DMS 273 (cell line): ENCODE data around the gene KRT84.

ENCODE experiments used
- DNase-seq: peaks from one replicate; lab custom pipeline; 2025; ENCODE audit not compliant: unreplicated experiment; lab: John Stamatoyannopoulos, UW

The KRT84 gene, protein sequence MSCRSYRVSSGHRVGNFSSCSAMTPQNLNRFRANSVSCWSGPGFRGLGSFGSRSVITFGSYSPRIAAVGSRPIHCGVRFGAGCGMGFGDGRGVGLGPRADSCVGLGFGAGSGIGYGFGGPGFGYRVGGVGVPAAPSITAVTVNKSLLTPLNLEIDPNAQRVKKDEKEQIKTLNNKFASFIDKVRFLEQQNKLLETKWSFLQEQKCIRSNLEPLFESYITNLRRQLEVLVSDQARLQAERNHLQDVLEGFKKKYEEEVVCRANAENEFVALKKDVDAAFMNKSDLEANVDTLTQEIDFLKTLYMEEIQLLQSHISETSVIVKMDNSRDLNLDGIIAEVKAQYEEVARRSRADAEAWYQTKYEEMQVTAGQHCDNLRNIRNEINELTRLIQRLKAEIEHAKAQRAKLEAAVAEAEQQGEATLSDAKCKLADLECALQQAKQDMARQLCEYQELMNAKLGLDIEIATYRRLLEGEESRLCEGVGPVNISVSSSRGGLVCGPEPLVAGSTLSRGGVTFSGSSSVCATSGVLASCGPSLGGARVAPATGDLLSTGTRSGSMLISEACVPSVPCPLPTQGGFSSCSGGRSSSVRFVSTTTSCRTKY

DNA sequence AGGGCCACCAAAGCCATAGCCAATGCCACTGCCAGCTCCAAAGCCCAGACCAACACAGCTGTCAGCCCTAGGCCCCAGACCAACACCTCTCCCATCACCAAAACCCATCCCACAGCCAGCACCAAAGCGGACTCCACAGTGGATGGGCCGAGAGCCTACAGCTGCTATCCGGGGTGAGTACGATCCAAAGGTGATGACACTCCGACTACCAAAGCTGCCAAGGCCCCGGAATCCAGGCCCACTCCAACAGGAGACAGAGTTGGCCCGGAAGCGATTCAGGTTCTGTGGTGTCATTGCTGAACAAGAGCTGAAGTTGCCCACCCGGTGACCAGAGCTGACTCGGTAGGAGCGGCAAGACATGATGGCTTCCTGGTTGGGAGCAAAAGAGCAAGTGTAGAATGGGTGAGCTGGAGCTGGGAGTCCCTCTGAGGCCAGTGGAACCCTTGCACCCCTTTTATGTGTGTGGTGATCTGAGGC, at the start of gene KRT84:
Gene KRT84 (minus strand): TSS at position 427 of the 477 bp plus-strand sequence. CDS start 67 bp downstream, at position 360.
- no peak for DNase-seq

DNA sequence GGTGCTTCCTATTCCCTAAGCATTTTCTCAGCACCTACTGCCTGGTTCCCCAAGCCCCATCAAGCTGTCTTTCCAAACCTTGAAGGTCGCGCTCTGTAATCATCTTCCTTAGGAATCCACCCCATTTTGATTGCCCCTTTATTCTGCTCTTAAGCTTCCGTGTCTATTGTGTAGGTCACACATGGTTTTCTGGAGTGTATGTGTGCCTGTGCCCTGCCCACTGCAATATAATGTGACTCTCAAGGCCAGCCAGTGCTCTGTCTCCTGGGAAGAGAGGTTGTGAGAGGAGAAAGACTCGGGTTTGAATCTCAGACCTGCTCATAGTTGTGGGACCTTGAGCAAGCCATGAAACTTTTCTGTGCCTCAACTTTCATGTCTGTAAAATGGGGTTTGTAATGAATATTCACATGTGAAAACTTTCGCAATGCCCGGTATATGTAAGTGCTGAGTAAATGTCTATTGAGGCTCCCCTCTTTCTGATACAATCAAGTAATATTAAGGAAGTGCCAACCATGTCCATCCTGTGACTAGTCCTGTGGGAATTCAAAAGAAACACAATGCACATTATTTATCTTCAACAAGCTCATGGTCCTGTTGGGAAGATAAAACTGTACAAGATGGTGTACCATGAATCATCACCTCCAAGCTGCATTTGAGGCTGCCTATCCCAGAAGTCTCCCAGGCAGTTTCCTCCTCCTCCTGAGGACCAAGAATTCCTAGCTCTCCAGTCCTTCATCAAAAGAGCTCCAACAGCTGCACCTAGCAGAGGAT, 49.5 kb upstream of the KRT84 start:
- DNase-seq = no peak

DNA sequence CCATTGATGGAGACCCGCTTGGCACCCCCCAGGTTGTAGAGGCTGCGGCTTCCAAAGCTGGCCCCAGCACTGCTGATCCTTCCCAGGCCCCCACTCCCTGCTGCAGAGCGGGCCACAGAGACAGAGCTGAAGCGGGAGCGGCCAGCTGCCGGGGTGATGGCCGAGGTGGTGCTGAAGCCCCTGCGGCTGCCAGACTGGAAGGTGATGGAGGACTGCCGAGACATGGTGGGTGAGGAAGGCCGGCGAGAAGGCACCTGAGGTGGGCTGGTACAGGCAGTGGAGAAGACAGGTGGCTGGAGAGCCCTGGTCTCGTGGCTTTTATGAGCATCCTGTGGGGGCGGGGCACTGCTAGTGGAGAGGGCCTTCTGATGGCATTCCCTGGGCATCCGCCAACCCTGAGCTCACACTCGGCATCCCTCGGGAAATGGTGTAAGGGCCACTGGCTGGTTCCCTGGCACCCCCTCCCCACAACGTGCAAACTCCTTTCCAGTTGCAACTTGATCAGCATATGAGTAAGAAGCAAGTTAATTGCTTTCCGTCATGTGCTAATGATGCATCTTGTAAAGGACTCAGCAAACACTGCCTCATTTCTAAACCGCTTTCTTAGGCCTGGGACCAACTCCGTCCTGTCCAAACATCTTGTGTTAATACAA, 48.8 kb upstream of the KRT84 start, which contains the start of gene KRT75:
Gene KRT75 (minus strand): TSS at position 291 of the 653 bp plus-strand sequence. CDS start 67 bp downstream, at position 224.
- DNase-seq = peak; percentile 44

DNA sequence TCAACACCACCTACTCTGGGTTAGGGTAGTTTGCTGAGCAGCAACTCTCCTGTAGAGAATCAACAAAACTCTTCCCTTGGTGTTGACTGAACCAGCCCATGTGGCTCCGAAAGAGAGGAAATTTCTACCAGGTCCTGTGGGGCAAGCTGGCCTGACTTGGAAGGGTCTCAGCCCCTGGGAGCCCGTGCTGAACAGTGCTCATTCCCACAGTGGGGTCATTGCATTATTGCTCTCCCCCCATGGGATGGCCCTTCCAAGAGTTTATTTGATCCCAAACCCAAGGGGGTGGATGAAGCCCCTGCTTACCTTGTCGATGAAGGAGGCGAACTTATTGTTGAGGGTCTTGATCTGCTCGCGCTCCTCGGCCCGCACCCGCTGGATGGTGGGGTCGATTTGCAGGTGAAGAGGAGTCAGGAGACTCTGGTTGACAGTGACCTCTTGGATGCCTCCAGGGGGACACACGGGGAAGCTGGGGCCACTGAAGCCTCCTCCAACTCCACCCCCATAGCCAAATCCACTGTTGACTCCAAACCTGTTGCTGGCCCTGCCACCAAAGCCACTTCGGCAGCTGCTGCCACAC, 48.1 kb upstream of the KRT84 start:
- no peak for DNase-seq

DNA sequence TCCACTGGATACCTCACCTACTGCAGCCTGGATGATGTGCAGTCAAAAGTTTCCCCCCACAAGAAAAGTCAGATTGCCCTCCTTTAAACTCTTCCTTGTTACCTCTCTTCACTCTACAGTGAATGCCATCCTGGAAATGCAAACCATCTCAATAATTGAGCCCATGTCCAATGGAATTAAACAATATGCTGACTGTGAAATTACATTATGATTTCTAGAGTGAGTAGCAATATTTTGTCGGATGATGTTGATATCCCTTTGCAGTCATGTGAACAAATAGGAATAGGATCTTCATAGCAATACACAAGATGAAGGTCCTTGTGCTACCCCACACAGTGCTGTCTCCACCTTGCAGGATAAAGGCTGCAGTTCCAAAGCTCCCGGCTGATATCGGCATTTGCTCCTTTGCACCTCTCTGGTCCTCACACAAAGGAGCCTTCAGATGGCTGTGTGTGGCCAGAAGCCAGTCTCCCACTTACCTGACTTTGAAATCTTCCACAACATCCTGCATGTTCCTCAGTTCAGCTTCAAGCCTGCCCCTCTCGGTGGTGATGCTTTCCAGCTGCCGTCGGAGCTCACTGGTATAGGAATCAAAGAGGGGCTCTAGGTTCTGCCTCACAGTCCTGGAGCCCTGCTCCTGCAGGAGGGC, 47.2 kb upstream of the KRT84 start:
- DNase-seq = no peak

DNA sequence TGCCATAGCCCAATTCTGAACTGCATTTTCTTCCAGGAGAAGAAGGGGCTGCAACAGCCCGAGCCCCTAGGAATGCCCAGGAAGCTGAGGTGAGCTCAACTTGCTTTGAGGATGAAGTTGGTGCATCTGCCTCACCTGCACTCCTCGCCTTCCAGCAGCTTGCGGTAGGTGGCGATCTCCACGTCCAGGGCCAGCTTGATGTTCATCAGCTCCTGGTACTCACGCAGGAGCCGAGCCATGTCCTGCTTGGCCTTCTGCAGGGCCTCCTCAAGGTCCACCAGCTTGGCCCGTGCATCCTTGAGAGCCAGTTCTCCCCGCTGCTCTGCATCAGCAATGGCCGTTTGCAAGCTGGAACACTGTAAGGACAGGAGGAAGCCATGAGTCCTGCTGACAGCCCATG, 42.7 kb upstream of the KRT84 start:
- no peak for DNase-seq

DNA sequence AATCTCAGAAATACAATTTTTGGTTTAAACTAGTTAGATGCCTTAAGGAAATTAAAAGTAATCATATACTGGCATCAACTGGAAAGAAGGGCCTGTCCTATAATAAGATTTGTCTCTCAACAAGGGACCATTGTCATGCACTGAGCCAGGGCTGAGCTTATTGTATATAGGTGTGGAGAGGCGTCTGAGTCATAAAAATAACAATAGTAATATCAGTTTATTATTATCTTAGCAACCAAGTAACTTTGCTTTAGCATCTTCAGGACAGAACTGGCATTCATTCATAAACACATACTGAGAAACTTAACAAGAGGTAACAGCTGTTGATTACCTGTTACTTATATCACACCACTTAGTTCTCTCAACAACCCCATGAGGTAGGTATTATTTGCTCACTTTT, 41.6 kb upstream of the KRT84 start:
- DNase-seq = no peak

DNA sequence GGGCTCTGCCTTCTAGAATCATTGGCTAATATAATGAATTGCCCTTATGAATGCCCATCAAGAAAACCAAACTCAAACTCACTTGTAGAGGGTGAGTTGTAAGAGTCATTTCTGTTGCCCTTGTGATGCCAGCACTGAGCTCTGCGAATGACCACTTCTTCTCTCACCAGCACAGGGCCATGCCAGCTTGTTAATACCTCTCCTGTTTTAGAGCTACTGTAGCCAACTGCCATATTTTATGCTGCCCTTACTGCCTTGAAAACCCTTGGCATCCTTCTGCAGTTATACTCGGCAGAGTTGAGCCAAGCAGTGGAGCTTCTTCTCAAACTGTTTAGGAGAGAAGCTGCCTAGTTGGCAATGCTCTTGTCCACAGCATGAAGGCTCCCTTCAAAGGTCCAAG, 40.6 kb upstream of the KRT84 start:
- DNase-seq = no peak

DNA sequence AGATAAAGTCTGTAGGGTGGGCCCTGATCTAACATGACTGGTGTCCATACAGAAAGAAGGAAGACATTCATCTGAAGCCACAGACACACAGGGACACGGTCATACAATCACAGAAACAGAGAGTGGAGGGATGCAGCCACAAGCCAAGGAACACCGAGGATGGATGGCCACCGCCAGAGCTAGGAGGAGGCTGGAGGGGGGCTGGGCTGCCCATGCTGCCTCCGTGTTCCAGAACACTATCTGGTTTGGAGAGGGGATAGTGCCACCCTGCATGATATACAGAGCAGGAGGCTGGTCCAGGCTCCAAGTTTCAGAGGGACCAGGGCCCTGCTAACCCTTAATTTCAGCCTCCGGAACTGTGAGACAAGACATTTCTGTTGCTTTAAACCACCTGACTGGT, 40.0 kb upstream of the KRT84 start:
- no peak for DNase-seq

DNA sequence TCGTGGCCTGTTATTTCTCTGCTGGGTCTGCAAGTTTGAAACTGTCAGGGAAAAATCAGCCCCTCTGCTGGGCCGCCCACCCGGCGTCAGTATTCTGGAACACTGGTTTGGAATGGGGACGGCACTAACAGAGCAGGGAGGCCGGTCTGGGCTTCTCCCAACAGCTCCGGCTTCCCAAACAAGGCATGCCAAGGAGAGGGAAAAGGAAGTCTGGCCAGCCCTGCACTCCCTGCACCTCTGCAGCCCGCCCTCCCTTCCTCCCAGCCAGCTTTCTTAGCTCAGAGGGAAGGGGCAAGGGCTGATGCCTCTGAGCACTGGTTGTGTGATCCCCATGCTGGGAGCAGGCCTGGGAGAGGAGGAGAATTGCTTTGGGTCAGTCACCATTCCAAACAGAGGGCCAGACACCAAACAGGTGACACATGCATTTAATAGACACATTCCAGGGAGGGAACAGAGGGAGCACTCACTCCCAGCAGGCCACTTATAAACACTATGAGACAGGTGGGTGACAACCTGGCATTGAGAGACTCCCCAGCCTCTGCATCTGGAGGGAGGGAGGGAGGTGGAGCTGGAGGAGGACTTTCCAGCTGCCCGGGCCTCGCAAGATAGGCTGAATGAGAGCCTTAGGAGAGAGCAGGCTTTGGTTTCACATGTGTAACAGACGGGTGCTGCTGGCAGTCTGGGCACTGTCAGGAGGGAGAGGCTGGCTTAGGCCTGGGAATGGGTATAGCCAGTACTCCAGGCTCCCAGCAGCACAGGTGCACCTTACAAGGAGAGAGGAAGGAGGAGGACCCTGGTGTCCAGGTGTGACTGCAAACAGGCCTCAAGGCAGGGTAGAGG, 38.4 kb upstream of the KRT84 start:
- DNase-seq = no peak

DNA sequence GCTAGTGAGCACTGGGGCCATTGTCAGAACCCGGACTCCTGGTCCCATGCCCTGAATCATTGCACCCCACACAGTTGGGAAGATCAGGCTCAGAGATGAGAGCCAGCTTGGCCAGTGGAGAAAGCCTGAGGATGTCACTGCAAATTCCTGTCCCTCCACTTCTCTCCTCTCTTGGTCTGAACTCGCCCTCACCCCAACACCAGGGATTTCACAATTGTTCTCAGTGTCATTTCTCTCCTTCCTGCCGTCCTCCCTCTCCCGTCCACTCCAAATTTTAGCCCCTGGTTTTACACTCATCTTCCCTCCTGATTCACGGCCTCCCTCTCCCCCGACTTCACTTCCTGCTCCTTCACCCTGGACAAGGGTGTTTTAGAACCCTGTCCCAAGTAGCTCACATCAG, 37.6 kb upstream of the KRT84 start:
- DNase-seq = no peak

DNA sequence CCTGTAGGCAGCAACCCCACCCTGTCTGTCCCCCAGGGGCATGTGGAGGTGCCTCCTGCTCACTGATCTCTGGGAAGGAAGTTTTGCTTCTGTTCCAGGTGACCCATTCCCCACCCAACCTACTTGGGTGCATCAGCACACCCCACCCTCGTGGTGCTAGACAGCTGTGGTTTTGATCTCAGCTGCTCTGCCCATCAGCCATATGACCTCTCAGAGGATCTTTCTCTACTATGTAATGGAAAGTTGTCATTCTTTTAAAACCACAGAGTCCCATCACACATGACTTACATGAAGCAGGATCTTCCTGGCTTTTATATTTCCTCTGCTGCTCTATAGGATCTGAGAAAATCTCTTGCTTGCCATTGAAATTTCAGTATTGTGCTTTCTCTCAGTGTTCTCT, 34.2 kb upstream of the KRT84 start:
- DNase-seq = no peak

DNA sequence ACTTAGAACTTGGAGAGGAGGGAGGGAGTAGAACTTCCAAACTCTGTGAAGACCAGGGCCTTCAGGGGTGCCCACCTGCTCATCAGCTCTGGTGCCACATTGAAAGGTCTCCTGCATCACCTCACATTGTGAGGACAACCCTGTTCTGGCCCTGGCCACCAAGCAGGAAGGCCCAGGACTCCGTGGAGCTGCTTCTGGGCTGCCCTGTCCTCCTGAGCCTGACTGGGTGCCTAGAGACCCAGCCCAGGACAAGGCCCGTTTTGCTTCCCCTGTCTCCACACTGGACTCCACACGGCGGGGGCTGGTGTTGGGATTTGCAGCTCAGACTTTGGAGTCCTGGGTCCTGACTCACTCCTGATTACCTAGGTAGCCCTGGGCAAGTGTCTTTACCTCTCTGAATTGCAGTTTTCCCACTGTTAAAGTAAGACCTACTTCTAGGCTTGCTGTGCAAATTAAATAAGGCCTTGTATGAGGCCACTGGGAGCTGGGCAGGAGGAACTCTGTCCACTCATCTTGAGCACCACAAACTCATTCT, 33.2 kb upstream of the KRT84 start:
- DNase-seq = no peak

DNA sequence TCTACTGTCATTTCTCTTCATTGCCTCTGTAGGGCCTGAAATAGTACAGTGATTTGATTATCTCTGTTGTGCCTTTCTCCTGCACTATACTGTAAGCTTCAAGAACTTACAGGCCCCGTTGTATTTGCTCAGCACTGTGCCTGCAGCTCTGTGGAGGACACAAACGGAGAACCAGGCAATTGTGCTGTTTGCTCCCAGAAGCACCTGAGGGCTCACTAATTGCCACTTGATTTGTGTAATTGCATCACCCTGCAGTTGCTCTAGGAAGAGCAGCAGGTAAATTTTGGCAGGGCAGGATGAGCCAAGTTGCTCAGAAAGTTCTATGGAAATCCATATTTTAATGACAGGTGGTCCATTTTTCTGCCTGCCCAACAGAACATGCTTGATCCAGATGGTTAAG, 32.3 kb upstream of the KRT84 start:
- no peak for DNase-seq

DNA sequence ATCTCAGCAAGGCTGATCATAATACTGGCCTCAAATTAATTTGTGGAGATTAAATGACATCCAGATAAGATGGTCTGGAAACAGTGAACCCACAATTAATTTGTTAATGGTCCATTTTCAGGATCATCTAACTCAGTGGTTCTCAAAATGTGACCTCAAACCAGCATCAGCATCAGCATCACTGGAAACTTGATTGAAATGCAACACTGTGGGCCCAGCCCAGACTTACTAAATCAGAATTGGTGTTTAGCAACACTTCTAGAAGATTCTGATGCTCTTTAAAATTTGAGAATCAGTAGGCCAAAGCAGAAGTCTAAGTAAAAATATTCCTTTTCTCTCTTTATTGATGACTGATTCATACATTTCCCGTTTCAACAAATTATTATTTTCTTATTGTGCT, 31.3 kb upstream of the KRT84 start:
- no peak for DNase-seq

DNA sequence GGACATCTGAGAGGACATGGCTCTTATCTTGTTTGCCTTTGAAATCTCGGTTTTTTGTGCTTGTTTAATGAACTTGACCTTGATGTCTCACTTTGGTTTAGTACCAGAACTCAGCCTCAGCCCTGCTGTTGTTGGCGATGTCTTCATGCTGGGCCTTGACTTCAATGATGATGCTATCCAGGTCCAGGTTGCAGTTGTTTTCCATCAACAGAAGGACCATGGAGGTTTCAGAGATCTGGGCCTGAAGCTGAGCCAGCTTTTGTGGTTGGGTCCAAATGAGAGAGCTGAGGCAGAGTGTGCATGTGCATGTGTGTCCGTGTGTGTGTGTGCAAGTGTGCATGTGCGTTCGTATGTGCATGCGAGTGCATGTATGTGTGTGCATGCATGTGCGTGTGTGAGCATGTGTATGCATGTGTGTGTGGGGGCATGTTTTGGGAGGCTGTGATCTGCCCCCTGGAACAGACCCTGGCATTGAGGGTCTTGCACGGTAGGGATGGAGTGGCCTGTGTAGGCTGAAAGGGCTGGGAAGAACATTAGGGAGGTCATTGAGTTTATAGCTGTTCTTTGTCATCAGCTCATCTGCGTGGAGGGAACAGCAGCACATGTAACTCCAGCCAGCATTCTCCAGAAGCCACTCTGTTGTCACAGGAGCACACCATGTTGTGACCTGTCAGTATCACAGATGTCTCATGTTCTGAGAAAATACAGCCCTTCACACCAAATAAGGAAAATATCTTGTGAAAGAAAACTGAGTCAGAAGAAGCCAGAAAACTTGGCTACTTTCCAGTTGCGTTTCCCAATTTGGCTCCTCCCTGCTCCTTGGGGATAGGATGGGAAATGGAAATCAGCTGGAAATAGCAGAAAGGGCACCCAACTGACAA, 30.7 kb upstream of the KRT84 start:
- DNase-seq = no peak

DNA sequence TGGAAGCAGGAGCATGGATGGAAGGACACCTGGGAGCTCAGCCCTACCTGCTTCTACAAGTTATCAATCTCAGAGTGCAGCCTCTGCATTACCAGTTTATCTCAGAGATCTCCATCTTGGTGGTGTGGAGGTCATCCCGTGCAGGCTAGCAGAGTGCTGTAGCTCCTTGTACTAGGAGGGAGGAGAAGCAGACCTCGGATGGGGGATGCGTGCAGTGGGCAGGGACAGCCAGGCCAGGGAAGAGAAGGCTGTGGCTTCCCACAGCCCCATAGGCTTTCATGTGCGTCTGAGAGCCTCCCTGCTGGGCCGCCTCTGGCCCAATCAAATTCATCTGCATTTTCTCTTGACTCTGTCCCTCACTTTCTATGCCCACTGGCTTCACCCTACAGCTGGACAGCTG, 29.5 kb upstream of the KRT84 start:
- no peak for DNase-seq

DNA sequence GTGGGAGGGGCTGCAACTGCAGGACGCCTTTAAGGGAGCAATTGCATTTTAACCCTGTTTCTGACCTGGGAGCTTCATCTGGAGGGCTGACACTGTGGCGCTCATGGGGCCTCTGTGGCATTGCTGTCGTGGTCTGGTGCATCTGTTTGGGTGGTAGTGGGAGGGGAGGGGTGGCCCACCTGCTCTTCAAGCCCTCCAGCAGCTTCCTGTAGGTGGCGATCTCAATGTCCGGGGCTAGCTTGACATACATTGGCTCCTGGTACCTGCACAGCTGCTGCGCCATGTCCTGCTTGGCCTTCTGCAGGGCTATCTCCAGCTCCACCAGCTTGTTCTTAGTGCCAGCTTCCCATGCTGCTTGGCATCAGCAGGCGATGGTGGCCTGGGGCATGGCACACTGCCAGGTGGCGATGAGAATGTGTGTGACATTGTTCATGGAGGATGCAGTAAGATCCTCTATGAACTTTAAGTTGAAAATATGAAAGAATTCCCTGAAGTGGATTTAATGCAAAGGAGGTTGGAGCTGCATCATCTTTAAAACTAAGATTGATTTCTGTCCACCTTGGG, 28.4 kb upstream of the KRT84 start:
- no peak for DNase-seq
